ENCODE measurements around the gene SUMO4.

Gene SUMO4

DNA sequence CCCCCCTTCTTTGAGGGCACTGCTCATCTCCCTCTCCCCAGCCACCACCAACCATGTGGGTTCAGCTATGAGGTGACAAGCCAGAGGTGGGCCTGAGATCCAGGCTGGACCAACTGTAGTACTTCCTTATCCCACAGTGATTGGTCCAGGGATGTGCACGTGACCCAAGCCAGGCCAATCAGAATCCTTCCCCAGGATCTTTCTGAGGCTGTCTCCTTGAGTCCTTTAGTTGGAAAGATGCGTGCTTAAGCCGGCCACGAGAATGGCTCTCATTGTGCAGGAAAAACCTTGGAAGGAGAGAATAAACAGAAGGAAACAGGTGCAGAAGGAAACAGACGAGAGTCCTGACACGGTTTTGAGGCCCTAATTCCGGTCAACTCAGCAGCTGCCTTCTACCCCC is 45.5 kb downstream of the SUMO4 start:
- no peak for DNase-seq (ENCODE audit: low read depth)
- TF ChIP-seq, protein P1, sequence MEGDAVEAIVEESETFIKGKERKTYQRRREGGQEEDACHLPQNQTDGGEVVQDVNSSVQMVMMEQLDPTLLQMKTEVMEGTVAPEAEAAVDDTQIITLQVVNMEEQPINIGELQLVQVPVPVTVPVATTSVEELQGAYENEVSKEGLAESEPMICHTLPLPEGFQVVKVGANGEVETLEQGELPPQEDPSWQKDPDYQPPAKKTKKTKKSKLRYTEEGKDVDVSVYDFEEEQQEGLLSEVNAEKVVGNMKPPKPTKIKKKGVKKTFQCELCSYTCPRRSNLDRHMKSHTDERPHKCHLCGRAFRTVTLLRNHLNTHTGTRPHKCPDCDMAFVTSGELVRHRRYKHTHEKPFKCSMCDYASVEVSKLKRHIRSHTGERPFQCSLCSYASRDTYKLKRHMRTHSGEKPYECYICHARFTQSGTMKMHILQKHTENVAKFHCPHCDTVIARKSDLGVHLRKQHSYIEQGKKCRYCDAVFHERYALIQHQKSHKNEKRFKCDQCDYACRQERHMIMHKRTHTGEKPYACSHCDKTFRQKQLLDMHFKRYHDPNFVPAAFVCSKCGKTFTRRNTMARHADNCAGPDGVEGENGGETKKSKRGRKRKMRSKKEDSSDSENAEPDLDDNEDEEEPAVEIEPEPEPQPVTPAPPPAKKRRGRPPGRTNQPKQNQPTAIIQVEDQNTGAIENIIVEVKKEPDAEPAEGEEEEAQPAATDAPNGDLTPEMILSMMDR (conservative IDR thresholded peaks at IDR 0.05; ENCODE audit: low read depth, low read length) = no peak
- H3K4me3 ChIP-seq (ENCODE audit: low read length) = no peak overlapping the region

GRCh38 chr6:149446791-149447376 is 46.8 kb downstream of the SUMO4 start:
- no peak for DNase-seq (ENCODE audit: low read depth)
- H3K4me3 ChIP-seq (ENCODE audit: low read length) = no peak overlapping the region
- TF ChIP-seq, protein P1 (conservative IDR thresholded peaks at IDR 0.05; ENCODE audit: low read depth, low read length) = peak; percentile 13

DNA sequence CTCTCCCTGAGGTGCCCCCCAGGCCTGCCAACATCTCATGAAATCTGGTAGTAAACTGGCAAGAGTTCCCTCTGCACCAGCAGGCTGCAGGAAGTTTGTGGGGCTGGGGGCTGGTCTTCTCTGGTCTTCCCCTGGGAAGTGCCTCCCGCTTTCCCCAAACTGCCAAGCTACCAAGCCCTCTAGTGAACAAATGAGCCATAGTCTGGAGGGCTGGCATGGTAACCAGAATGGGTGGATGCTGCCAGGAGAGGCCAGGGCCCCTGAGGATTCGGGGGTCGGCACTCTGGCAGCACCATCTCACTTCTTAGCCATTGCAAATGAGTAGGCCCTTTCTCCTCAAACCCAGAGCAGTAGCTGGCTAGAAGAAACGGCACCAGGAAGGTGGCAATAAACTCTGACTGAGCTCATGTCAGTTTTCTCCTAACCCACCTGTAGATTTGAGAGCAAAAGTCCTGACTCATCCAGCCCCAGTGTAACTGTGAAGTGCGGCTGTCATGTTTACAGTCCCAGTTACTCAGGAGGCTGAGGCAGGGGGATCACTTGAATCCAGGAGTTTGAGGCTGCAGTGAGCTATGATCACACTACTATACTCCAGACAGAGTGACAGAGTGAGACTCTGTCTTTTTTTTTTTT is 48.9 kb downstream of the SUMO4 start:
- no peak for DNase-seq (ENCODE audit: low read depth)
- TF ChIP-seq, protein P1 (conservative IDR thresholded peaks at IDR 0.05; ENCODE audit: low read depth, low read length) = no peak

GRCh38 chr6:149449831-149450678 is 50.0 kb downstream of the SUMO4 start:
- H3K4me3 ChIP-seq (ENCODE audit: low read length) = peak overlapping the region; percentile 29
- DNase-seq (ENCODE audit: low read depth) = no peak
- TF ChIP-seq, protein P1 (conservative IDR thresholded peaks at IDR 0.05; ENCODE audit: low read depth, low read length) = no peak

More for the DNA sequence above, 48.9 kb downstream of the SUMO4 start:
- H3K4me3 ChIP-seq (ENCODE audit: low read length) = no peak overlapping the region
